Uterus (tissue), 2 donors: Measurements from ENCODE around the gene RARB.

Experiments
- CTCF ChIP-seq, 4 experiments: fragments of 200-600 bp in 2 of 4; fragments of 450-650 bp in 2 of 4; sonication (generic) in 2 of 4; IDR thresholded peaks; one replicate each; pipeline ENCODE4 v1.5.1; 2016 to 2019; ENCODE audit warnings: antibody characterized with exemption in 4 of 4, mild to moderate bottlenecking in 2 of 4, moderate library complexity in 1 of 4
- POLR2A ChIP-seq, 2 donors: fragments of 450-650 bp; IDR thresholded peaks; one replicate each; pipeline ENCODE4 v1.6.1; 2016; ENCODE audit warnings: antibody characterized with exemption in 2 of 2, mild to moderate bottlenecking in 1 of 2, moderate library complexity in 1 of 2

DNA sequence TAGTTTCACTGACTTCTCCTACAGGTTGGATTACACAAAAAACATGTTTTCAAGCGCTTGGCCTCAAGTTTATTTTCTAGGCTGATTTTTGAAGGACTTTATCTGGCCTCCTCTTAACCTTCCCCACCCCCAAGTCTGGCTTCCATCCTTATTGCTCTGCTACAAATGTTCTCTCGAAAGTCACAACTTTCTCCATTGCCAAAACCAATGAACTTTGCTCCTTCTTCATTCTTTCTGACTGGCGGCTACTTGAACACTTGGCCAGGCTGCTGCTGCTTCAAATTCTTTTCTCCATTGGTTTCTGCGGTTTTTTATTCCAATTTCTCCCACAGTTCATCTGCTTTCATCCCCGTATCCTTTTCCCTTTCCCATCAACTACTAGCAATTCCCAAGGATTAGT lies 130.1 kb downstream of the RARB start:
- TF ChIP-seq CTCF (IDR thresholded peaks at IDR 0.05) (no peak), POLR2A (IDR thresholded peaks at IDR 0.05) (no peak)
